HCT116 (cell line): ENCODE data around the gene SIRT3. TPM values are rescaled to one million over a fixed set of nuclear protein-coding genes. Genes with fewer than 3 reads are reported as not detected.

Experiments
- ATAC-seq: fragments of 200-7000 bp; cut with Tn5 transposase; 2 replicates; pipeline ENCODE4 v1.9.1; 2020; ENCODE audit warnings: mild to moderate bottlenecking, moderate library complexity
- BruUV-seq: library from RNA; stranded (reverse); fragments of 400-500 nt; replicated peaks from 2 replicates; lab custom pipeline; 2021; lab: Mats Ljungman, UMichigan
- CTCF ChIA-PET: fragments of 300-600 bp; sonication (Branson Sonifier 250); formaldehyde crosslinking; loops from one replicate; lab custom pipeline; 2021; ENCODE audit warnings: antibody characterized with exemption; lab: Charles Lee
- POLR2A ChIA-PET: fragments of 300-600, 350-600 bp; sonication (Branson Sonifier 250); formaldehyde crosslinking; loops from one replicate; lab custom pipeline; 2021; ENCODE audit warnings: antibody characterized with exemption; lab: Charles Lee
- RAD21 ChIA-PET, 2 experiments: fragments of 300-600 bp; sonication (Branson Sonifier 250); formaldehyde crosslinking; loops; one replicate each; lab custom pipeline; 2023; ENCODE audit warnings: low total read pairs in 2 of 2; ENCODE audit not compliant: uncharacterized antibody in 2 of 2, unreplicated experiment in 2 of 2, low non-redundant PET in 1 of 2; lab: Charles Lee
- DNase-seq: peaks from one replicate; pipeline ENCODE4 v3.0.0-alpha.2; 2010; ENCODE audit warnings: low read depth, low spot score
- H2AFZ ChIP-seq: fragments of 200-600 bp; shearing (Covaris generic), sonication (generic); 2 replicates; pipeline ENCODE4 v1.6.1; 2017; ENCODE audit warnings: low read depth, mixed run types, mixed read lengths, antibody characterized with exemption, low read length; ENCODE audit not compliant: poor library complexity, severe bottlenecking
- H3K27ac ChIP-seq: 2 replicates; pipeline ENCODE4 v1.5.1; 2012; ENCODE audit warnings: low read depth, low read length
- H3K27me3 ChIP-seq: fragments of 200-600 bp; sonication (generic); 2 replicates; pipeline ENCODE4 v1.6.1; 2016; ENCODE audit warnings: mixed run types, low read length, mixed read lengths; ENCODE audit not compliant: insufficient read depth
- H3K36me3 ChIP-seq, 2 experiments: fragments of 200-500 bp in 1 of 2; fragments of 200-600 bp in 1 of 2; sonication (Bioruptor generic) in 1 of 2; sonication (generic) in 1 of 2; 2 replicates each; pipeline versions ENCODE4 v1.5.1 to v1.6.1; 2014 to 2016; ENCODE audit warnings: low read length in 2 of 2, inconsistent platforms in 1 of 2, mixed read lengths in 1 of 2, mixed run types in 1 of 2; ENCODE audit not compliant: insufficient read depth in 2 of 2, control insufficient read depth in 1 of 2
- H3K4me1 ChIP-seq, 2 experiments: fragments of 200-600 bp in 1 of 2; sonication (generic) in 1 of 2; 2 replicates each; pipeline versions ENCODE4 v1.5.1 to v1.6.1; 2012 to 2017; ENCODE audit warnings: low read length in 2 of 2, inconsistent platforms in 1 of 2, mild to moderate bottlenecking in 1 of 2, mixed read lengths in 1 of 2, mixed run types in 1 of 2, moderate library complexity in 1 of 2; ENCODE audit not compliant: insufficient read depth in 2 of 2, control insufficient read depth in 1 of 2
- H3K4me2 ChIP-seq: fragments of 200-600 bp; sonication (generic); 2 replicates; pipeline ENCODE4 v1.6.1; 2017; ENCODE audit warnings: mixed run types, low read length, mixed read lengths
- H3K4me3 ChIP-seq, 2 experiments: fragments of 200-600 bp in 1 of 2; sonication (generic) in 1 of 2; replicated peaks in 1 of 2; 2 replicates each; pipeline ENCODE4 v1.5.1; 2011 to 2016; ENCODE audit warnings: low read length in 2 of 2, control low read depth in 1 of 2, low read depth in 1 of 2, mild to moderate bottlenecking in 1 of 2, mixed read lengths in 1 of 2, mixed run types in 1 of 2
- H3K79me2 ChIP-seq: fragments of 200-600 bp; sonication (generic); 2 replicates; pipeline ENCODE4 v1.6.1; 2017; ENCODE audit warnings: mild to moderate bottlenecking, mixed run types, low read length, moderate library complexity, mixed read lengths; ENCODE audit not compliant: insufficient read depth
- H3K9ac ChIP-seq: fragments of 200-600 bp; sonication (generic); 2 replicates; pipeline ENCODE4 v1.6.1; 2016; ENCODE audit warnings: low read length, mixed read lengths
- H3K9me2 ChIP-seq: fragments of 200-600 bp; sonication (generic), shearing (Covaris generic); 2 replicates; pipeline ENCODE4 v1.6.1; 2017; ENCODE audit warnings: mixed run types, mild to moderate bottlenecking, moderate library complexity; ENCODE audit not compliant: insufficient read depth
- H3K9me3 ChIP-seq, 2 experiments: fragments of 200-500 bp in 1 of 2; fragments of 200-600 bp in 1 of 2; sonication (Bioruptor generic) in 1 of 2; sonication (generic) in 1 of 2; 2 replicates each; pipeline ENCODE4 v1.6.1; 2014 to 2017; ENCODE audit warnings: low read length in 2 of 2, mixed read lengths in 2 of 2, inconsistent platforms in 1 of 2, low read depth in 1 of 2, mild to moderate bottlenecking in 1 of 2, mixed run types in 1 of 2, moderate library complexity in 1 of 2; ENCODE audit not compliant: control insufficient read depth in 1 of 2, insufficient read depth in 1 of 2
- H4K20me1 ChIP-seq: fragments of 200-600 bp; sonication (generic), shearing (Covaris generic); 2 replicates; pipeline ENCODE4 v1.6.1; 2017; ENCODE audit warnings: mixed run types, mild to moderate bottlenecking, moderate library complexity; ENCODE audit not compliant: insufficient read depth
- ATF3 ChIP-seq: IDR thresholded peaks from 2 replicates; pipeline ENCODE4 v1.6.1; 2012
- CBX3 ChIP-seq: IDR thresholded peaks from 2 replicates; pipeline ENCODE4 v1.6.1; 2012; ENCODE audit warnings: low read depth
- CEBPB ChIP-seq: IDR thresholded peaks from 2 replicates; pipeline ENCODE4 v1.6.1; 2012; ENCODE audit warnings: low read depth
- EZH2 ChIP-seq: fragments of 200-600 bp; sonication (generic); IDR thresholded peaks from 2 replicates; pipeline ENCODE4 v1.6.1; 2017; ENCODE audit warnings: antibody characterized with exemption, mixed run types
- EZH2phosphoT487 ChIP-seq: fragments of 200-600 bp; IDR thresholded peaks from 2 replicates; pipeline ENCODE4 v1.6.1; 2018; ENCODE audit warnings: antibody characterized with exemption, borderline replicate concordance
- JUND ChIP-seq: IDR thresholded peaks from 2 replicates; pipeline ENCODE4 v1.6.1; 2012
- RAD21 ChIP-seq: IDR thresholded peaks from 2 replicates; pipeline ENCODE4 v1.6.1; 2012; ENCODE audit warnings: low read depth, mild to moderate bottlenecking
- SIN3A ChIP-seq: IDR thresholded peaks from 2 replicates; pipeline ENCODE4 v1.6.1; 2012; ENCODE audit warnings: low read depth
- TCF7L2 ChIP-seq: IDR thresholded peaks from 2 replicates; pipeline ENCODE4 v1.7.0; 2011; ENCODE audit warnings: borderline replicate concordance, inconsistent platforms; ENCODE audit not compliant: insufficient read depth, insufficient read length; ENCODE audit errors: extremely low read depth
- YY1 ChIP-seq: IDR thresholded peaks from 2 replicates; pipeline ENCODE4 v1.6.1; 2011; ENCODE audit warnings: low read length, low read depth, moderate library complexity, mild to moderate bottlenecking; ENCODE audit not compliant: insufficient replicate concordance; ENCODE audit errors: extremely low read depth
- intact Hi-C: fragments of 100-400 bp; cut with micrococcal nuclease; formaldehyde crosslinking; loops from 2 replicates; pipeline ENCODE4 v1.10.0; 2022
- total RNA-seq: library from RNA; stranded (reverse); gene quantifications from one replicate; pipeline ENCODE4 v1.2.1, GENCODE V29; 2021; ENCODE audit not compliant: unreplicated experiment

SIRT3 gene
- total RNA-seq, 1 experiment from 2014 or later = 17.9 TPM

- RAD21 ChIA-PET = no interaction called here
- no TSS peak for BruUV-seq
- Histone ChIP-seq H3K4me2 (peak overlapping the region; percentile 83), H3K27ac (peak overlapping the region; percentile 83), H4K20me1 (no peaks in the 10 kb centered on the region), H3K9me3 (no peaks in the 10 kb centered on the region), H3K36me3 (peaks cover 7 to 12% of the 10 kb centered on the region in 2 experiments; a peak in 3 of 4 replicates), H3K9me2 (no peaks in the 10 kb centered on the region), H3K4me1 (peaks cover 6 to 20% of the 10 kb centered on the region in 2 experiments; a peak in 3 of 4 replicates), H3K79me2 (peaks cover 44% of the 10 kb centered on the region), H3K9ac (peak overlapping the region; percentile 74), H2AFZ (no peak overlapping the region), H3K4me3 (peak overlapping the region; percentile 76 to 94), H3K27me3 (no peaks in the 10 kb centered on the region)
- DNase-seq (no peak), ATAC-seq (peak; percentile 15)
- intact Hi-C loops = loop anchor here (5.0 kb wide), 2 partner anchors 52 to 217 kb away; partner anchors contain the start of genes PGGHG and PTDSS2
- POLR2A ChIA-PET = no interaction called here
- CTCF ChIA-PET = no interaction called here
- no peak for TF ChIP-seq CBX3
- TF ChIP-seq TCF7L2 = no peak
- TF ChIP-seq SIN3A = 0 out of 2 replicates have a peak, but pooled peaks have one; percentile 14
Measured at GRCh38 chr11:235609-235996, 539 bp downstream of the SIRT3 start.

GRCh38 chr11:235180-235579 is 962 bp downstream of the SIRT3 start:
- H3K4me2 ChIP-seq = peak overlapping the region; percentile 83
- peaks cover 6 to 20% of the 10 kb centered on the region in 2 experiments; a peak in 3 of 4 replicates for H3K4me1 ChIP-seq
- TF ChIP-seq CEBPB (no peak), EZH2phosphoT487 (no peak), YY1 (no peak), ATF3 (no peak), JUND (no peak), EZH2 (no peak), RAD21 (no peak)
- TF ChIP-seq, all 23 proteins: peak for 0
- ChIA-PET RAD21 (no interaction called here), CTCF (no interaction called here), POLR2A (no interaction called here)
- ATAC-seq = no peak
- H3K9ac ChIP-seq = peak overlapping the region; percentile 74
- no peaks in the 10 kb centered on the region for H4K20me1 ChIP-seq
- H3K4me3 ChIP-seq = peak overlapping the region; percentile 76 to 94
- no peaks in the 10 kb centered on the region for H3K9me3 ChIP-seq
- H3K36me3 ChIP-seq = peaks cover 7 to 8% of the 10 kb centered on the region in 2 experiments; a peak in 3 of 4 replicates
- peaks cover 40% of the 10 kb centered on the region for H3K79me2 ChIP-seq
- intact Hi-C loops = loop anchor here (5.0 kb wide), 2 partner anchors 52 to 217 kb away; partner anchors contain the start of genes PGGHG and PTDSS2
- DNase-seq = no peak
- no peak overlapping the region for H2AFZ ChIP-seq
- H3K27me3 ChIP-seq = no peaks in the 10 kb centered on the region
- no TSS peak for BruUV-seq
- peak overlapping the region; percentile 83; the same call in 1 of the 2 replicates for H3K27ac ChIP-seq
- no peaks in the 10 kb centered on the region for H3K9me2 ChIP-seq
